ENCODE results near the gene AGAP5. TPM values are rescaled to one million over a fixed set of nuclear protein-coding genes. Genes with fewer than 3 reads are reported as not detected.
A peak's percentile ranks its signal among the peaks of the same experiment; 100 is the strongest.

The AGAP5 gene
- total RNA-seq, 1 experiment from 2014 or later, result 6.6 TPM

- Histone ChIP-seq H3K27me3 (ENCODE audit: control insufficient read depth, insufficient read depth, low read length) (no peaks in the 10 kb centered on the region), H3K4me3 (ENCODE audit: low read depth in 2 of 2, low read length in 2 of 2) (no peak overlapping the region), H3K36me3 (ENCODE audit: control insufficient read depth, insufficient read depth, low read length) (no peaks in the 10 kb centered on the region), H3K27ac (ENCODE audit: low read length) (no peak overlapping the region), H3K9me3 (ENCODE audit: control insufficient read depth, insufficient read depth, low read depth, low read length) (no peaks in the 10 kb centered on the region), H3K4me1 (ENCODE audit: control insufficient read depth, insufficient read depth, low read length) (no peaks in the 10 kb centered on the region)
- no TSS peak for BruUV-seq (replicated peaks)
- in situ Hi-C loops (cut with HindIII; ENCODE audit: low pct_unique_long_range_greater_than_20kb, low sequenced_read_pairs), result no loop called here
- ChIA-PET CTCF (interaction anchor here (1.1 kb wide), 1 partner anchor 115 kb away, joined by 3 read pairs; no protein-coding TSS in a partner anchor), POLR2A (no interaction called here)
- intact Hi-C loops (cut with micrococcal nuclease; ENCODE audit: unreplicated experiment), result no loop called here
- no peak for TF ChIP-seq SIN3A (IDR thresholded peaks at IDR 0.05; ENCODE audit: borderline replicate concordance, insufficient read depth, low read depth, low read length)
- TF ChIP-seq, protein P1, sequence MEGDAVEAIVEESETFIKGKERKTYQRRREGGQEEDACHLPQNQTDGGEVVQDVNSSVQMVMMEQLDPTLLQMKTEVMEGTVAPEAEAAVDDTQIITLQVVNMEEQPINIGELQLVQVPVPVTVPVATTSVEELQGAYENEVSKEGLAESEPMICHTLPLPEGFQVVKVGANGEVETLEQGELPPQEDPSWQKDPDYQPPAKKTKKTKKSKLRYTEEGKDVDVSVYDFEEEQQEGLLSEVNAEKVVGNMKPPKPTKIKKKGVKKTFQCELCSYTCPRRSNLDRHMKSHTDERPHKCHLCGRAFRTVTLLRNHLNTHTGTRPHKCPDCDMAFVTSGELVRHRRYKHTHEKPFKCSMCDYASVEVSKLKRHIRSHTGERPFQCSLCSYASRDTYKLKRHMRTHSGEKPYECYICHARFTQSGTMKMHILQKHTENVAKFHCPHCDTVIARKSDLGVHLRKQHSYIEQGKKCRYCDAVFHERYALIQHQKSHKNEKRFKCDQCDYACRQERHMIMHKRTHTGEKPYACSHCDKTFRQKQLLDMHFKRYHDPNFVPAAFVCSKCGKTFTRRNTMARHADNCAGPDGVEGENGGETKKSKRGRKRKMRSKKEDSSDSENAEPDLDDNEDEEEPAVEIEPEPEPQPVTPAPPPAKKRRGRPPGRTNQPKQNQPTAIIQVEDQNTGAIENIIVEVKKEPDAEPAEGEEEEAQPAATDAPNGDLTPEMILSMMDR (IDR thresholded peaks at IDR 0.05), result no peak; the same call in 1 of the 2 replicates
- TF ChIP-seq REST (IDR thresholded peaks at IDR 0.05; ENCODE audit: insufficient read depth in 1 of 2, low read depth in 2 of 2, low read length in 1 of 2), result no peak
- no peak for TF ChIP-seq TCF7L2 (IDR thresholded peaks at IDR 0.05; ENCODE audit: low read depth, low read length)
- TF ChIP-seq POLR2AphosphoS5 (IDR thresholded peaks at IDR 0.05; ENCODE audit: low read depth, low read length), result no peak
- ATAC-seq (peak; percentile 75), DNase-seq (ENCODE audit: low read depth, low spot score) (peak; percentile 18)
These were observed 44.2 kb downstream of the AGAP5 start for GRCh38 chr10:73653701-73654100.

- Histone ChIP-seq H3K4me3 (ENCODE audit: low read depth in 2 of 2, low read length in 2 of 2) (no peak overlapping the region), H3K27me3 (ENCODE audit: control insufficient read depth, insufficient read depth, low read length) (no peaks in the 10 kb centered on the region), H3K4me1 (ENCODE audit: control insufficient read depth, insufficient read depth, low read length) (no peaks in the 10 kb centered on the region), H3K27ac (ENCODE audit: low read length) (no peak overlapping the region), H3K9me3 (ENCODE audit: control insufficient read depth, insufficient read depth, low read depth, low read length) (no peaks in the 10 kb centered on the region), H3K36me3 (ENCODE audit: control insufficient read depth, insufficient read depth, low read length) (no peaks in the 10 kb centered on the region)
- intact Hi-C loops (cut with micrococcal nuclease; ENCODE audit: unreplicated experiment) (no loop called here), in situ Hi-C loops (cut with HindIII; ENCODE audit: low pct_unique_long_range_greater_than_20kb, low sequenced_read_pairs) (no loop called here)
- CTCF ChIA-PET, result interaction anchor here (1.1 kb wide), 1 partner anchor 116 kb away, joined by 3 read pairs; no protein-coding TSS in a partner anchor
- TF ChIP-seq, protein P1 (IDR thresholded peaks at IDR 0.05), result no peak
- no peak for TF ChIP-seq POLR2AphosphoS5 (IDR thresholded peaks at IDR 0.05; ENCODE audit: low read depth, low read length)
- POLR2A ChIA-PET, result no interaction called here
- no TSS peak for BruUV-seq (replicated peaks)
- no peak for DNase-seq (ENCODE audit: low read depth, low spot score)
- ATAC-seq, result peak; percentile 10; the same call in 1 of the 2 replicates
These were observed 44.7 kb downstream of the AGAP5 start for GRCh38 chr10:73653195-73653594.

All from Panc1 (cell line).